Spleen (tissue), 11 donors: ENCODE results near the gene FBN2. TPM values are rescaled to one million over a fixed set of nuclear protein-coding genes. Genes with fewer than 3 reads are reported as not detected.
"Not testable (repeated sequence)": the region's sequence is repeated elsewhere in the genome, so short reads cannot be mapped to it uniquely, and the experiment has no call there.

Experiments used
- DNase-seq: peaks from one replicate; pipeline ENCODE4 v3.0.0-alpha.2; 2020
- H3K27ac ChIP-seq, 8 donors: fragments of 200-600 bp; sonication (generic) in 7 of 8; 1 replicate in 4 of 8; 2 replicates in 4 of 8; pipeline versions ENCODE4 v1.5.0 to v1.8.0; 2016 to 2021; ENCODE audit warnings: inconsistent platforms in 4 of 8, mild to moderate bottlenecking in 4 of 8, moderate library complexity in 1 of 8
- H3K27me3 ChIP-seq, 7 donors: fragments of 200-600 bp; sonication (generic) in 6 of 7; replicated peaks in 1 of 7; 1 replicate in 4 of 7; 2 replicates in 3 of 7; pipeline versions ENCODE4 v1.5.0 to v1.8.0; 2016 to 2021; ENCODE audit warnings: inconsistent platforms in 3 of 7, mild to moderate bottlenecking in 1 of 7
- H3K36me3 ChIP-seq, 6 donors: fragments of 200-600 bp; sonication (generic) in 5 of 6; 1 replicate in 4 of 6; 2 replicates in 2 of 6; pipeline versions ENCODE4 v1.5.0 to v1.8.0; 2016 to 2021; ENCODE audit warnings: inconsistent platforms in 2 of 6
- H3K4me1 ChIP-seq, 6 donors: fragments of 200-600 bp; sonication (generic) in 5 of 6; 1 replicate in 3 of 6; 2 replicates in 3 of 6; pipeline versions ENCODE4 v1.5.0 to v1.8.0; 2016 to 2021; ENCODE audit warnings: inconsistent platforms in 3 of 6
- H3K4me3 ChIP-seq, 8 donors: fragments of 200-600 bp; sonication (generic) in 7 of 8; 1 replicate in 4 of 8; 2 replicates in 4 of 8; pipeline versions ENCODE4 v1.5.0 to v1.8.0; 2016 to 2021; ENCODE audit warnings: inconsistent platforms in 4 of 8, mild to moderate bottlenecking in 4 of 8, moderate library complexity in 2 of 8
- H3K9me3 ChIP-seq, 8 donors: fragments of 200-600 bp; sonication (generic) in 7 of 8; 1 replicate in 4 of 8; 2 replicates in 4 of 8; pipeline versions ENCODE4 v1.5.0 to v1.8.0; 2016 to 2021; ENCODE audit warnings: inconsistent platforms in 4 of 8
- POLR2A ChIP-seq, 3 donors: fragments of 450-650 bp; IDR thresholded peaks; one replicate each; pipeline ENCODE4 v1.5.1; 2017; ENCODE audit warnings: antibody characterized with exemption in 3 of 3, mild to moderate bottlenecking in 1 of 3
- POLR2AphosphoS5 ChIP-seq, 3 donors: sonication (generic); formaldehyde crosslinking; IDR thresholded peaks; one replicate each; pipeline ENCODE4 v1.5.1; 2017; ENCODE audit warnings: antibody characterized with exemption in 3 of 3
- WGBS, 5 donors: extraction: QIAGEN DNeasy Blood & Tissue Kit in 3 of 5; methylation state at CpG; one replicate each; pipeline versions ENCODE4 v1.1.5 to v1.1.7; 2013 to 2018; 5-methylcytosine and 5-hydroxymethylcytosine counted together
- intact Hi-C: fragments of 100-400 bp; cut with DNase I; formaldehyde crosslinking; loops from one replicate; pipeline ENCODE4 v1.15.0; 2023; ENCODE audit warnings: low total_unique reads
- polyA plus RNA-seq, 3 donors: library from polyadenylated mRNA; stranded (reverse); fragments of 200-250 nt; gene quantifications; one replicate each; pipeline ENCODE4 v1.2.1, GENCODE V29; 2013
- total RNA-seq, 7 donors: library from RNA; depleted of rRNA in 3 of 7; stranded (reverse); fragments of >200 nt in 3 of 7; fragmentation: NEBNext Ultra II Directional in 4 of 7; extraction: Animal tissue kit (Norgen Biotek cat#: 25700) in 4 of 7; gene quantifications; one replicate each; pipeline versions ENCODE4 v1.1.0 to v1.2.1, GENCODE V29; 2016 to 2021
- TF ChIP-seq, protein P1 (sequence below), 11 experiments: fragments of 200-600 bp in 7 of 11; fragments of 450-650 bp in 4 of 11; sonication (generic) in 4 of 11; IDR thresholded peaks in 8 of 11; conservative IDR thresholded peaks in 3 of 11; 1 replicate in 7 of 11; 2 replicates in 4 of 11; pipeline versions ENCODE4 v1.4.0 to v1.8.0; 2016 to 2021; ENCODE audit warnings: antibody characterized with exemption in 11 of 11, inconsistent platforms in 4 of 11, mild to moderate bottlenecking in 1 of 11
- donor health status: healthy with polysubstance abuse.
- donor health status: DM: no; HTN: no; CAD: no; lungs with moderate emphysema.
- donor health status: DM: no; HTN: no; CAD: no.
- donor health status: Bipolar disorder and iron deficiency.
- donor health status: healthy.
- donor health status: DM: no; HTN: no; CAD: no.
- donor health status: DM: yes; HTN: yes; CAD: no.

FBN2 gene
- total and polyA plus RNA-seq, 10 donors = 0.21 to 7.6 (median 2.6) TPM

DNA sequence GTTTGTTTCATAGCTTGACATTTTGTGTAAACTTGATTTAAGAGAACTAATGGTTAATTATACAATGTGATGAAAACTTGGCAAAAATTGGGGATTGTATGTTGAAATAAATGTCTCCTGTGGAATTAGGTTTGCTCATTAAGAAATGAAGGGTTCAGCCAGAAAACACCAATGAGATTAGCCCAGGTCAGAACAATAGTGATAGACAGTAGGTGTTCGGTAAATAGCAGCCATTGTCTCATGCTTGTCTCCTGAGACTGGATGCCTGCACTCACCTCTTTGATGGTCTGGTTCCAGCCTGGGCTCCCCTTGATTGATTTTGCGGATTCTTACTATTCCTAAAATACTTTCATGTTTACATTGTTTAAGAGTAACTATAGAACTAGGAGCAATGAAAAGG lies 135.5 kb downstream of the FBN2 start:
- TF ChIP-seq, protein P1, sequence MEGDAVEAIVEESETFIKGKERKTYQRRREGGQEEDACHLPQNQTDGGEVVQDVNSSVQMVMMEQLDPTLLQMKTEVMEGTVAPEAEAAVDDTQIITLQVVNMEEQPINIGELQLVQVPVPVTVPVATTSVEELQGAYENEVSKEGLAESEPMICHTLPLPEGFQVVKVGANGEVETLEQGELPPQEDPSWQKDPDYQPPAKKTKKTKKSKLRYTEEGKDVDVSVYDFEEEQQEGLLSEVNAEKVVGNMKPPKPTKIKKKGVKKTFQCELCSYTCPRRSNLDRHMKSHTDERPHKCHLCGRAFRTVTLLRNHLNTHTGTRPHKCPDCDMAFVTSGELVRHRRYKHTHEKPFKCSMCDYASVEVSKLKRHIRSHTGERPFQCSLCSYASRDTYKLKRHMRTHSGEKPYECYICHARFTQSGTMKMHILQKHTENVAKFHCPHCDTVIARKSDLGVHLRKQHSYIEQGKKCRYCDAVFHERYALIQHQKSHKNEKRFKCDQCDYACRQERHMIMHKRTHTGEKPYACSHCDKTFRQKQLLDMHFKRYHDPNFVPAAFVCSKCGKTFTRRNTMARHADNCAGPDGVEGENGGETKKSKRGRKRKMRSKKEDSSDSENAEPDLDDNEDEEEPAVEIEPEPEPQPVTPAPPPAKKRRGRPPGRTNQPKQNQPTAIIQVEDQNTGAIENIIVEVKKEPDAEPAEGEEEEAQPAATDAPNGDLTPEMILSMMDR (IDR thresholded peaks at IDR 0.05 in 8 of 11, conservative IDR thresholded peaks at IDR 0.05 in 3 of 11) = no peak
- TF ChIP-seq POLR2AphosphoS5 (IDR thresholded peaks at IDR 0.05) (no peak), POLR2A (IDR thresholded peaks at IDR 0.05) (no peak)
- Histone ChIP-seq H3K9me3 (no peaks in the 10 kb centered on the region), H3K27me3 (no peaks in the 10 kb centered on the region), H3K4me3 (no peak overlapping the region), H3K36me3 (no peaks in the 10 kb centered on the region), H3K27ac (no peak overlapping the region), H3K4me1 (no peaks in the 10 kb centered on the region)
- DNase-seq = no peak
- WGBS, 5 donors = 76 to 91% (median 86%) methylated on average over 2 of the region's 2 CpGs
- intact Hi-C loops = no loop called here

DNA sequence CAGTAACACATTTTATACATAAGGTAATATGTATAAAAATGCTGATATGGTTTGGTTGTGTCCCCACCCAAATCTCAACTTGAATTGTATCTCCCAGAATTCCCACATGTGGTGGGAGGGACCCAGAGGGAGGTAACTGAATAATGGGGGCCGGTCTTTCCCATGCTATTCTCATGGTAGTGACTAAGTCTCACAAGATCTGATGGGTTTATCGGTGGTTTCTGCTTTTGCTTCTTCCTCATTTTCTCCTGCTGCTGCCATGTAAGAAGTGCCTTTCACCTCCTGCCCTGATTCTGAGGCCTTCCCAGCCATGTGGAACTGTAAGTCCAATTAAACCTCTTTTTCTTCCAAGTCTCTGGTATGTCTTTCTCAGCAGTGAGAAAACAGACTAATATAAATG lies 137.3 kb downstream of the FBN2 start:
- H3K36me3 ChIP-seq, H3K27me3 ChIP-seq, H3K4me3 ChIP-seq, H3K4me1 ChIP-seq, H3K9me3 ChIP-seq, intact Hi-C loops, DNase-seq, H3K27ac ChIP-seq: not testable (repeated sequence)
- 79 to 87% (median 84%) methylated on average over 2 of the region's 2 CpGs for WGBS, 5 donors

DNA sequence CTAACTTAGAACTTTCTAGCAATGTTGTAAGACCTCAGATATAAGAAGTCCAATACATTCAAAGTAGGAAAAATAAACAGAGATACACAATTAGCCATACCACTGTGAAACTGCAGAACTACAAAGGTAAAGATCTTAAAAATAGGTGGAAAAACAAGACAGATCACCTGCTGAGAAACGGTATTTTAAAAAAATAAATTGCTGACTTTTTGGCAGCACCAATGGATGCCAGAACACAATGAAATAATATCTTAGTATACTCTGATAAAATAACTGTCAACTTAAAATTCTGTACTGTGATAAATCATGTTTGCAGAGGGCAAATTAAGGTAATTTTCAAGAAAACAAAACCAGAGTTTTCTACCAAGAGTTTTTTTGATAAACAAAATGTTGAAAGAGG lies 138.9 kb downstream of the FBN2 start:
- WGBS, 5 donors = 85 to 96% (median 86%) methylated on average over 1 of the region's 1 CpG
- intact Hi-C loops = no loop called here
- Histone ChIP-seq H3K27ac (no peak overlapping the region), H3K9me3 (no peaks in the 10 kb centered on the region), H3K27me3 (no peaks in the 10 kb centered on the region), H3K4me1 (no peaks in the 10 kb centered on the region), H3K4me3 (no peak overlapping the region), H3K36me3 (no peaks in the 10 kb centered on the region)
- TF ChIP-seq, protein P1 (IDR thresholded peaks at IDR 0.05 in 8 of 11, conservative IDR thresholded peaks at IDR 0.05 in 3 of 11) = no peak
- no peak for TF ChIP-seq POLR2A (IDR thresholded peaks at IDR 0.05)
- TF ChIP-seq POLR2AphosphoS5 (IDR thresholded peaks at IDR 0.05) = no peak
- DNase-seq = no peak

DNA sequence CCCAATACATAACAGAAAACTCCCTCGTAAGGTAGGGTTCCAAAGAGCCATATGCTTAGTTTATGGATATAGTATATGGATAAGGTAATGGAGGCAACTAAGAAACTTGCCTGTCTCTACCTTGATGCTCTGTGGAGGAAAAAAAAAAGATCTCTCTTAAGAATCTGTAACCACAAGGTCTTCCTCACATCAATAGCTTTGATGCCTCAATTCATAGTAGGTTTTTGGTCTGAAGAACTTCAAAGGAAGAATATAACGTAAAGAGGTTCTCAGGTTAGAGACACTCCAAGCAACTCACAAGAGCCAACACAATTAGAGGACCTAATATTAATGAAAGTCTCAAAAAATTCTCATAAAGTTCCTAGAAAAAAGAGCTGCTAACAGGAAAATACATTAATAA lies 140.2 kb downstream of the FBN2 start:
- Histone ChIP-seq H3K9me3 (no peaks in the 10 kb centered on the region), H3K36me3 (no peaks in the 10 kb centered on the region), H3K4me1 (no peaks in the 10 kb centered on the region), H3K4me3 (no peak overlapping the region), H3K27ac (no peak overlapping the region), H3K27me3 (no peaks in the 10 kb centered on the region)
- TF ChIP-seq, protein P1 (IDR thresholded peaks at IDR 0.05 in 8 of 11, conservative IDR thresholded peaks at IDR 0.05 in 3 of 11) = no peak
- TF ChIP-seq POLR2AphosphoS5 (IDR thresholded peaks at IDR 0.05) = no peak
- TF ChIP-seq POLR2A (IDR thresholded peaks at IDR 0.05) = no peak
- DNase-seq = no peak
- intact Hi-C loops = no loop called here
- 69 to 83% (median 79%) methylated on average over 2 of the region's 2 CpGs for WGBS, 5 donors

DNA sequence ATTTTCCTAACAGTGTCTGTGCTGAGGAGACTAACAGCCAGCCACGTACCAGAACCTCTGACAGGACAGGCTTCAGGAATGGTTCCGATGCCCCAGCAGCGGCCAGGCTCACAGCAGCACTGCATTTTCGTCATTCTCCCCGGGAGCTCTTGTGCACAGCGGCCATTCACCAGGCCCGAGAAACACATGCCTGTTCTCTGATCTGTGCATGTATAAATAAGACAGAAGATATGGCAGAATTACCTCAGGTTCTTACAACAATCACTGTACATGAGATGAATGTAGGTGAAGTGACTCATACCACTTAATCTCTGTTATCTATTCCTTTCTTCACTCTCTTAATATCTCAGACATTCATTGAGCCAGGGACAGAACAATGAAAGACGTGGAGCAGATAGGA lies 143.0 kb downstream of the FBN2 start:
- Histone ChIP-seq H3K9me3 (no peaks in the 10 kb centered on the region), H3K36me3 (no peaks in the 10 kb centered on the region), H3K27me3 (no peaks in the 10 kb centered on the region), H3K4me3 (no peak overlapping the region), H3K4me1 (no peaks in the 10 kb centered on the region), H3K27ac (no peak overlapping the region)
- 87 to 96% (median 95%) methylated on average over 7 to 8 of the region's 8 CpGs for WGBS, 5 donors
- TF ChIP-seq POLR2A (IDR thresholded peaks at IDR 0.05) (no peak), POLR2AphosphoS5 (IDR thresholded peaks at IDR 0.05) (no peak)
- TF ChIP-seq, protein P1 (IDR thresholded peaks at IDR 0.05 in 8 of 11, conservative IDR thresholded peaks at IDR 0.05 in 3 of 11) = no peak
- intact Hi-C loops = no loop called here
- no peak for DNase-seq
